Esophagus squamous epithelium (tissue), 4 donors: ENCODE results near the gene TRABD2B.

ENCODE experiments used
- POLR2A ChIP-seq, 4 donors: fragments of 450-650 bp; IDR thresholded peaks; one replicate each; pipeline ENCODE4 v1.6.1; 2017; ENCODE audit warnings: antibody characterized with exemption in 4 of 4, mild to moderate bottlenecking in 4 of 4, moderate library complexity in 3 of 4
- TF ChIP-seq, protein P1 (sequence below), 6 experiments: fragments of 450-650 bp in 4 of 6; fragments of 200-600 bp in 2 of 6; sonication (generic) in 2 of 6; IDR thresholded peaks; one replicate each; pipeline ENCODE4 v1.5.1; 2016 to 2019; ENCODE audit warnings: antibody characterized with exemption in 6 of 6, mild to moderate bottlenecking in 4 of 6, moderate library complexity in 4 of 6

DNA sequence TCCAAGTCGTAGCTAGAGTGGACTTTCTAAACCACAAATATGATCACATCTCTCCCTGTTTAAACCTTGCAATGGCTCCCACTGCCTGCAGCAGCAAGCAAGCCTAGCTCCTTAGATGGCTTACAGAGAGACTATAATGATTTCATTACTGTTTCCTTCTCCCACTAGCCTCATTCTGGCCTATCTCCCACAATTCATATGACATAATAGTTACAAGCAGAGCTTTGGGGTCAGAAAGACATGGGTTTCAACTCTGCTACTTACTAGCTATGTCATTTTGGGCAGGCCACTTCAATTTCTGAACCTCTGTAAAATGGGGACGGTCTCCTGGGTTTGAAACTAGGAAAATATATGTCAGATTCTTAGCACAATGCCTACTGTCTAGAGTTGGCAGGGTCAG lies 143.3 kb downstream of the TRABD2B start:
- TF ChIP-seq, protein P1, sequence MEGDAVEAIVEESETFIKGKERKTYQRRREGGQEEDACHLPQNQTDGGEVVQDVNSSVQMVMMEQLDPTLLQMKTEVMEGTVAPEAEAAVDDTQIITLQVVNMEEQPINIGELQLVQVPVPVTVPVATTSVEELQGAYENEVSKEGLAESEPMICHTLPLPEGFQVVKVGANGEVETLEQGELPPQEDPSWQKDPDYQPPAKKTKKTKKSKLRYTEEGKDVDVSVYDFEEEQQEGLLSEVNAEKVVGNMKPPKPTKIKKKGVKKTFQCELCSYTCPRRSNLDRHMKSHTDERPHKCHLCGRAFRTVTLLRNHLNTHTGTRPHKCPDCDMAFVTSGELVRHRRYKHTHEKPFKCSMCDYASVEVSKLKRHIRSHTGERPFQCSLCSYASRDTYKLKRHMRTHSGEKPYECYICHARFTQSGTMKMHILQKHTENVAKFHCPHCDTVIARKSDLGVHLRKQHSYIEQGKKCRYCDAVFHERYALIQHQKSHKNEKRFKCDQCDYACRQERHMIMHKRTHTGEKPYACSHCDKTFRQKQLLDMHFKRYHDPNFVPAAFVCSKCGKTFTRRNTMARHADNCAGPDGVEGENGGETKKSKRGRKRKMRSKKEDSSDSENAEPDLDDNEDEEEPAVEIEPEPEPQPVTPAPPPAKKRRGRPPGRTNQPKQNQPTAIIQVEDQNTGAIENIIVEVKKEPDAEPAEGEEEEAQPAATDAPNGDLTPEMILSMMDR (IDR thresholded peaks at IDR 0.05): no peak
- no peak for TF ChIP-seq POLR2A (IDR thresholded peaks at IDR 0.05)
